ENCODE results near the gene CFAP20.

The CFAP20 gene

DNA sequence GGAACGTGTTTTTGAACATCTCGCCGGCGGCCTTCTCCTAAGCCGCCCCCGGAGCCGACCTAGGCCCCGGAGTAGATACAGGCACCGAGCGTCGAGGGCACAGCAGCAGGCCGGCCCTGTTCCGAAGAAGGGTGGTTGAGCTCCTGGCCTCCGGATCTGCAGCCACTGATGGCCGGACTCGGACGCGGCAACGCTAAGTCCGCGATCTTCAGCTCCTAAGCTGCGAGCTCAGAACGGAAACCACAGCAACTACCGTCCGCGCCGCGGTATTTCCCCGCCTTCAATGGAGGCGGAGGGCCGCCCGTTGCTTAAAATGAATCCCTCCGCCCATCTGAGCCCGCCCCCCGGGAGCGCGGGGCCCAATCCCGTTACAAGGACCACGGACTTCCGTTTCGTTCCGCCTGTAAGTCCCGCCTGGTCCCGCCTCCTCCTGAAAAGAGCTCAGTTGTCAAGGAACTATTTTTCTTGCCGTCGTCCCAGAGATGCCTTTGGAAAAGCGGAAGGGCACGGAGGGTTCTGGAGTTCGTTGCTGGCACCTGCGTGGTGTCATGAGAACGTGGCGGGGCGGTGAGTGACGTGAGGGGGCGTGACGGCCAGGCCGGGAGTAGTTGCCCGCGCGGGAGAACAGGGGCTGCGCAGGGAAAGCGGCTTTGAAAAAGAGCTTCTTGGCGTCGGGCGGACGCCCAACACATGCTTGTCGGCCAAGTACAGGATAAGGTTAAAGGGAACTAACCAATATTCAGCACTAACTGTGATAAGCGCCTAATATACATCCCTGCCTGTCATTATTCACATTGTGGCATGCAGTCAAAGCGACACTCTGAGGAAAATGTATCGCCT, at the start of gene CFAP20:
CFAP20 (minus strand) TSS at position 285 of the 840 bp plus-strand sequence; CDS start at position 19, 266 bp downstream.
- peak; percentile 86 for DNase-seq

DNA sequence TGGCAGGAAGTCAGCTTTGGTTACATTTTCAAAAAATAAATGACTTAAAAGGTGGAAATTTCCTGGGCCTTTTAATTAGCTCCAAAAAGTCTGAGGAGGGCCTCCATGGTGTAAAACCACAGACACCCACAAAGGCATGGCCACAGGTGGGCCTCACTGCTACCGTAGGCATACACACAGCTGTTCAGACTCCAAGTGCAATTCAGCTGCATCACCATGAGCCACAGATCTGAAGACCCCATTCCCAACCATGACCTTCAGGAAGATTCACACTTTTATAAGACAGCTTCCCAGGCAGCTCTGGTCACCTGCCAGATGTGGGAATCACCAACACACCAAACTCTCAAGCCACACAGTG, 48.2 kb upstream of the CFAP20 start:
- no peak for DNase-seq

- no peak for DNase-seq
Observed at GRCh38 chr16:58176608-58177352, 47.6 kb upstream of the CFAP20 start.

GRCh38 chr16:58170223-58170622, 41.0 kb upstream of the CFAP20 start:
- DNase-seq = no peak

GRCh38 chr16:58160855-58161254, 31.7 kb upstream of the CFAP20 start:
- DNase-seq = no peak

DNA sequence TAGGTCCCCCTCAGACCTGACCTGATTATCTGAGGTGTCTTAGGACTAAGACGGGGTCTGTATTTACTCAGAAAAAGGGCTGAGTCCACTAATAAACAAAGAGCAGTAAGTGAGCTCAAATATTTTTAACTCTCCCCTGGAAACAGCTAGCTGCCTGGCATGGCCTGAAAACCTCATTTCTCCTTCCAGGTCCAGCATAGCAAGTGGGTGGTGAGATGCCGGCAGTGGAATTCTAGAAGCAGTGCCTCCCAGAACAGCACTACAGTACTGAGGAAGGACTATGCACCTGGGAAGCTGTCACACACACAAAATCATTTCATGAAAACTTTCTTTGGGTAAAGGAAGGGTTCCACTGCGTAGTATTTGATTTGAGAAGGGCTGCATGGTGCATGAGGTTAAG, 29.5 kb upstream of the CFAP20 start:
- DNase-seq = no peak

DNA sequence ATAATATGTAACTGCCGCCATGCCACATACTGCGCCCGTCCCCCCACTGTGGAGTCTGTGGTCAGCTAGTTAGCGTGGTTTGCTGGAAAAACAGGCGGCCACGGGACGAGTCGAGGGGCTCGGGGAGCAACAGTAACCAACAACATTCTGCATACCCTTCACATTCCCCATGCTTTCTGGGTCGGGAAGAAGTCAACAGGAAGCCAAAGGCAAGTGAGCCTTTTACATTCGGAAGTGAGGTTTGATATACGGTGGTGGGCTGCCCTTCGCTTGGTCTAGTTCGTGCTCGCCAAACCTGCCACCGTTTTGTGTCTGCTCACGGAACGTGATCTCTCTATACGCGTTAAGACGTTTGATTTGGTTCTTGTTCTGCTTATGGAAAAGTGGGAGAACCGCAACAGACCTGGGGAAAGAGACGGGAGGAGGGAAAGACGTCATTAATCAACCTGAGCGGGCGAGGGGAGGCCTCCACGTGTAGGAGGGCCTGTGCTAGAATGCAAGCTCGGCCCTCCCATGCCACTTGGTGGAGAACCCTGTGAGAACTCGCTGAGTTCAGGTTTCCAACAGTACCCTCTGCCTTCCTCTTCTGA, 28.9 kb upstream of the CFAP20 start:
- no peak for DNase-seq

DNA sequence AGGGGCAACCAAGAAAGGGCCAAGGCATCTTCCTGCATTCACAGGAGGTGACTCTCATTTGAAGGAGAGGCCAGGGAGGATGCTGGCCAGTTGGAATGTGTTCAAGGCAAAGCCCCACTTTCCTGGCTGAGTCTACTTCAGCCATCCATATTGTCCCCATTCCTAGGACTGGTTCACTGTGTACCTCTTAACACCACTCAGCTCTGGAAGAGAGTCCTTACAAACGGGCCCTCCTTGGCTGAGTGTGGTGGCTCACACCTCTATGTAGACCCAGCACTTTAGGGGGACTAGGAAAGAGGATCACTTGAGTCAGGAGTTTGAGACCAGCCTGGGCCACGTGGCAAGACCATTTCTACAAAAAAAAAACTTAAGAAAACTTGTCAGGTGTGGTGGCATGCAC, 28.1 kb upstream of the CFAP20 start:
- DNase-seq = no peak

- DNase-seq = no peak
Observed at GRCh38 chr16:58155839-58156238, 26.7 kb upstream of the CFAP20 start.

DNA sequence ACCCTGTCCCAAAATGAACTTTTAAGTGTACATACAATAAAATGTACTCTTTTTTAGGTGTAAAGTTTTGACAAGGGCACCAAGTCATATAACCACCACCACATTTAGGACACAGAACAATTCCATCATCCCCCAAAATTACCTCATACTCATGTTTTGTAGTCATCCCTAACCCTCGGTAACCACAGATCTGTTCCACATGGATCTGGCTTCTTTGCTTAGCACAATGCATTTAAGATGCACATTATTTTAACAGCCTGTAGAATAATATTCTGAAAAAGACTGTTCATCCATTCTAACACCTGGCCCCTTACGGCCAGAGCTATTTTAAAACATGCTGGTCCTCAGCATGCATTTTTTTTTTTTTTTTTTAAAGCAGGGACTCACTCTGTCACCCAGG, 25.2 kb upstream of the CFAP20 start:
- DNase-seq = no peak

DNA sequence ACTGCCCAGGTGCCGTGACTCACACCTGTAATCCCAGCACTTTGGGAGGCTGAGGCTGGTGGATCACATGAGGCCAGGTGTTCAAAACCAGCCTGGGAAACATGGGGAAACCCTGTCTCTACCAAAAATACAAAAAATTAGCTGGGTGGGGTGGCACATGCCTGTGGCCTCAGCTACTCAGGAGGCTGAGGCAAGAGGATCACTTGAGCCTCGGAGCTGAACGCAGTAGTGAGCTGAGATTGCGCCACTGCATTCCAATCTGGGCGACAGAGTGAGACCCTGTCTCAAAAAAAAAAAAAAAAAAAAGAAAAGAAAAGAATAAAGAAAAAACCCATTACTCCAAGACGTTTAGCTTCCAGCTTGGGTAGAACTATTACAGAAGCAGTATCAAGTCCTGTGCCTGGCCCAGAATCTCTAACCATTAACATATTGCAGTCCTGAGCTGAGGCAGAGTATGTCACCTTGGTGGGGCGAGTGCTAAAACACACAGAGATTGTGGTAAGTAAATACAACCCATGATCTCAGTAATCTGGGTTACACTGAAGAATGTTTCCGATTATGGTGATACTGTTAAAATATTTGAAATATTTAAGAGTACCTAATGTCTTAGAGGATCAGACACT, 23.2 kb upstream of the CFAP20 start:
- DNase-seq = no peak

- no peak for DNase-seq
Observed at GRCh38 chr16:58148526-58148925, 19.3 kb upstream of the CFAP20 start.

GRCh38 chr16:58148099-58148498, 18.9 kb upstream of the CFAP20 start:
- DNase-seq = no peak

DNA sequence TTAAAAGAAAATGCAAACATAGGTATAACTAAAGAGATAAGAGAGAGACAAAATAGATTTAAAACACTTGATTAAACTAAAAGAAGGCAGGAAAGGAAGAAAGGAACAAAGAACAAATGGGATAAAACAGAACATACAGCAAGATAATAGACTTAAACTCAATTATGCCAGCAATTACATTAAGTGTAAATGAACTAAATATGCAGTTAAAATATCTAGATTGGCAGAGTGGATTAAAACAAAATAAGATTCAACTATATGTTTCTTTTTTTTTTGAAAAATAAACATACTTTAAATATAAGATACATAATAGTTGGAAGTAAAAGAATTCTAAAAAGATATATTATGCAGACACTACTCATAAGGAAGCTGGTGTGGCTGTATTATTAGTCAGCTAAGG, 9.7 kb upstream of the CFAP20 start:
- no peak for DNase-seq

DNA sequence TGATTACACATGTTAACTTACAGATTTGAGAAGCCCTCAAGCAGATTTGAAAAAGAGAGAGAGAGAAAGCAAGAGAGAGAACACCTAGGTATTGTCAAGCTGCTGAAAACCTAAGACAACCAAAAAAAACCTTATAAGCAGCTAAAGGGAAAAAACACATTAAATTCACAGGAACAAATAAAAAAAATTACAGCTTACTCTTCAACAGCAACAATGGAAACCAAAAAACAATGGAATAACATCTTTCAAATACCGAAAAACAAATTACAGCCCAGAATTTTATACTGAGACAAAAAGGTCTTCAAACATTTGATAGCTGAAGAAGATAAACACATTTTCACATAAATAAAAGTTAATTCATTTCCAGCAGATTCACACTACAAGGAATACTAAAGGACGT, 8.4 kb upstream of the CFAP20 start:
- no peak for DNase-seq

GRCh38 chr16:58128711-58129096, 477 bp downstream of the CFAP20 start:
- no peak for DNase-seq

GRCh38 chr16:58128181-58128631, 975 bp downstream of the CFAP20 start:
- no peak for DNase-seq

DNA sequence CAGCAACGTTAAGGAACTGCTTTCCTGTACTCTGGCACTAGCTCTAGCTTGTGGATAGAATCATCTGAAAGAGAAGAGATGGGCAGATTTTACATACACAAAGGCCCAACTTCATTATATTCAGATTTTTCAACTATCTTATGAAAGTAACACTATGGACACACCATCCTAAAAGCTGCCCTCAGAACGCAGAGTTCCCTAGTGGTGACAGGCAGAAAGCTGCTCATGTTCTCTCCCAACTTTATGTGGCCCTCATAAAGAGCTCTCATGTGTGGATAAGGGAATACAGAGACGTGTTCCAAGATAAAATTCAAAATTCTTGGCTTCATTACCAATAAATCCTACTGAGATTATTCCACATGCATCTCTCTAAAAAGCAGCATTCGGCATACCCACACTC, 1.5 kb downstream of the CFAP20 start:
- no peak for DNase-seq

GRCh38 chr16:58127033-58127556, 2.1 kb downstream of the CFAP20 start:
- no peak for DNase-seq

- DNase-seq = no peak
Observed at GRCh38 chr16:58126451-58126961, 2.7 kb downstream of the CFAP20 start.

DNA sequence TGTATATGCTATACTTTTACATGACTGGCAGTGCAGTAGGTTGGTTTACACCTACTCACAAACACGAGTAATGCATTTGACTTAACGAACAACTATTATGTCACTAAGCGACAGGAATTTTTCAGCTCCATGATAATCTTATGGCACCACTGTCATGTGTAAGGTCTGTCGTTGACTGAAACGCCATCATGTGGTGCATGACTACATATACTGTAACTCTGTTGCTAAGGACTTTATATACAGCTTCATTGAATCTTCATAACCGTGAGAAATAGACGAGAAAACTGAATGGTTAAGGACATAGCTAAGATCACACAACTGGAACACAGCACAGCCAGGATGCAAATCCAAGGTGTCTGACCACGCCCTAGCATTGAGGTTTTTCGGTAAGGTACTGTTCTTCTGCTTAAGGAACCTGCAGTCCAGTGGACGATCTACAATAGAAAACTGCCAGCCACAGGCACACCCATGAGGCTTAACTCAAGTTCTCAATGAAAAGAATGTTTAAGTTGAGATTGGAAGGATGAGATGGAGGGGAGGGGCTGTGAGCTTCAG, 3.3 kb downstream of the CFAP20 start:
- no peak for DNase-seq

DNA sequence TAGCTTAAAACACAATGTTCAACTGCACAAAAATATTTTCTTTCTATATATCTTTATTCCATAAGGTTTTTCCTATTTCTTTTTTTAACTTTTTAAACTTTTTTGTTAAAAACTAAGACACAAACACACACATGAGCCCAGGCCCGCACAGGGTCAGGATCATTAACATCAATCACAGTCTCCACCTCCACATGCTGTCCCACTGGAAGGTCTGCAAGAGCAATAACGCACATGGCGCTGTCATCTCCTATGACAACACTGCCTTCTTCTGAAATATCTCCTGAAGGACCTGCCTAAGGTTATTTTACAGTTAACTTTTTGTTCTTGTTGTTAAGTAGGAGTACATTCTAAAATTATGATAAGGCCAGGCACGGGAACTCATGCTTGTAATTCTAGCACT, 4.1 kb downstream of the CFAP20 start:
- DNase-seq = no peak

GRCh38 chr16:58124601-58124915, 4.6 kb downstream of the CFAP20 start:
- no peak for DNase-seq

All from NCI-H1048 (cell line).